SK-N-MC (cell line): Measurements from ENCODE around the gene ARIH2.

Source experiments
- DNase-seq: peaks from one replicate; pipeline ENCODE4 v3.0.0-alpha.2; 2011; ENCODE audit warnings: low read depth, low spot score
- H3K27ac ChIP-seq: fragments of 200-600 bp; sonication (generic); 2 replicates; pipeline ENCODE4 v1.5.1; 2016; ENCODE audit warnings: mixed run types
- H3K36me3 ChIP-seq: fragments of 200-600 bp; sonication (generic); 2 replicates; pipeline ENCODE4 v1.6.1; 2017; ENCODE audit warnings: antibody characterized with exemption, low read length, mixed read lengths; ENCODE audit not compliant: insufficient read depth
- H3K4me3 ChIP-seq: fragments of 200-600 bp; sonication (generic); 2 replicates; pipeline ENCODE4 v1.5.1; 2016
- H3K9ac ChIP-seq: fragments of 200-600 bp; sonication (generic); 2 replicates; pipeline ENCODE4 v1.8.0; 2017; ENCODE audit warnings: mixed run types, mixed read lengths; ENCODE audit not compliant: insufficient read length
- H3K9me3 ChIP-seq: fragments of 200-600 bp; sonication (generic); 2 replicates; pipeline ENCODE4 v1.6.1; 2017; ENCODE audit warnings: low read depth, mild to moderate bottlenecking, antibody characterized with exemption, low read length, moderate library complexity, mixed read lengths
- EZH2 ChIP-seq: fragments of 200-600 bp; sonication (generic); IDR thresholded peaks from one replicate; pipeline ENCODE4 v1.6.1; 2017; ENCODE audit warnings: antibody characterized with exemption
- FOXP2 ChIP-seq: optimal IDR thresholded peaks from 2 replicates; pipeline ENCODE3; 2011; ENCODE audit warnings: mild to moderate bottlenecking, moderate library complexity; ENCODE audit not compliant: insufficient read depth; ENCODE audit errors: extremely low read length, control extremely low read depth
- POLR2AphosphoS5 ChIP-seq: IDR thresholded peaks from 2 replicates; pipeline ENCODE4 v1.6.1; 2012; ENCODE audit warnings: mild to moderate bottlenecking, low read depth, low read length, borderline replicate concordance

ARIH2 gene

GRCh38 chr3:49034650-49035049 is 116.0 kb downstream of the ARIH2 start:
- Histone ChIP-seq H3K27ac (no peak overlapping the region), H3K4me3 (no peak overlapping the region), H3K9me3 (no peaks in the 10 kb centered on the region), H3K36me3 (peaks cover 23% of the 10 kb centered on the region; the same call in 1 of the 2 replicates), H3K9ac (no peak overlapping the region)
- DNase-seq: no peak
- TF ChIP-seq POLR2AphosphoS5: no peak
- no peak for TF ChIP-seq FOXP2
- no peak for TF ChIP-seq EZH2

DNA sequence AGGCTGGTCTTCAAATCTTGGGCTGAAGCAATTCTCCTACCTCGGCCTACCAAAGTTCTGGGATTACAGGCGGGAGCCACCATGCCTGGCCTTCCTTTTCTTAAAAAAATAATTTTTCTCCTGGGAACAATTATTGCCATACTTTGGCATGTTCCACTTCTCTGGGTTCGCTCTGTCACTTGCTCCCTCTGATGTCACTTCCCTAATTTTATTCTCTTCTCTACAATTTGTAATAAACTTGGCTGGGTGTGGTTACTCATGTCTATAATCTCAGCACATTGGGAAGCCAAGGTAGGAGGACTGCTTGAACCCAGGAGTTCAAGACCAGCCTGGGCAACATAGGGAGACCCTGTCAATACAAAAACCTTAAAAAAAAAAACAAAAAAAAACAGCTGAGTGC is 116.6 kb downstream of the ARIH2 start:
- Histone ChIP-seq H3K4me3 (no peak overlapping the region), H3K9ac (no peak overlapping the region), H3K36me3 (peaks cover 23% of the 10 kb centered on the region; the same call in 1 of the 2 replicates), H3K9me3 (no peaks in the 10 kb centered on the region), H3K27ac (no peak overlapping the region)
- TF ChIP-seq FOXP2 (no peak), EZH2 (no peak), POLR2AphosphoS5 (no peak)
- DNase-seq: no peak
